Sigmoid colon (tissue), 3 donors: ENCODE results near the gene PUM1.

ENCODE experiments used
- CTCF ChIP-seq, 4 experiments: fragments of 450-650 bp in 3 of 4; fragments of 200-600 bp in 1 of 4; IDR thresholded peaks; one replicate each; pipeline ENCODE4 v1.5.1; 2016 to 2019; ENCODE audit warnings: antibody characterized with exemption in 4 of 4, mild to moderate bottlenecking in 3 of 4, moderate library complexity in 2 of 4
- POLR2A ChIP-seq, 2 donors: fragments of 450-650 bp; IDR thresholded peaks; one replicate each; pipeline ENCODE4 v1.6.1; 2016; ENCODE audit warnings: antibody characterized with exemption in 2 of 2, mild to moderate bottlenecking in 2 of 2, moderate library complexity in 2 of 2

DNA sequence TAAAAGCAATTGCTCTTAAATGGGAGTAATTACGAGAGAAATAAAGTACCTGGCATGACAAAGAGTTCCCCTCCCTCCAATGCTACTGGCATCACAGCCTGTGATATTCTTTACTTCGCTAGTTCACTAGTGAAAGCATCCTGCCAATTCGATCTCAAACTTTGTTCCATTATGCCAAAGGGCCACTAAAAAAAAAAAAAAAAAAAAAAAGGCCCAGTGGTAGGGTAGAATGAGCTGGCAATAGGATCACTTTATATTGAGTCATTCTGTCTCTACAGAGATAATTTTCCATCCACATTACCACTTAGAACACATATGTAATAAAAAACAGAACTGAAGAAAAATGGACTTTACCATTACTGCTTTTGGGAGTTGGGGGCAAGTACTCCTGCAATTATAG lies 11.2 kb downstream of the PUM1 start:
- no peak for TF ChIP-seq POLR2A (IDR thresholded peaks at IDR 0.05)
- no peak for TF ChIP-seq CTCF (IDR thresholded peaks at IDR 0.05)
